SKM-1 (cell line): Measurements from ENCODE around the gene CFAP97.
A peak's percentile ranks its signal among the peaks of the same experiment; 100 is the strongest.
"Not testable (repeated sequence)": the region's sequence is repeated elsewhere in the genome, so short reads cannot be mapped to it uniquely, and the experiment has no call there.

Experiments
- DNase-seq: peaks from one replicate; lab custom pipeline; 2025; ENCODE audit not compliant: unreplicated experiment; lab: John Stamatoyannopoulos, UW

CFAP97 gene

DNA sequence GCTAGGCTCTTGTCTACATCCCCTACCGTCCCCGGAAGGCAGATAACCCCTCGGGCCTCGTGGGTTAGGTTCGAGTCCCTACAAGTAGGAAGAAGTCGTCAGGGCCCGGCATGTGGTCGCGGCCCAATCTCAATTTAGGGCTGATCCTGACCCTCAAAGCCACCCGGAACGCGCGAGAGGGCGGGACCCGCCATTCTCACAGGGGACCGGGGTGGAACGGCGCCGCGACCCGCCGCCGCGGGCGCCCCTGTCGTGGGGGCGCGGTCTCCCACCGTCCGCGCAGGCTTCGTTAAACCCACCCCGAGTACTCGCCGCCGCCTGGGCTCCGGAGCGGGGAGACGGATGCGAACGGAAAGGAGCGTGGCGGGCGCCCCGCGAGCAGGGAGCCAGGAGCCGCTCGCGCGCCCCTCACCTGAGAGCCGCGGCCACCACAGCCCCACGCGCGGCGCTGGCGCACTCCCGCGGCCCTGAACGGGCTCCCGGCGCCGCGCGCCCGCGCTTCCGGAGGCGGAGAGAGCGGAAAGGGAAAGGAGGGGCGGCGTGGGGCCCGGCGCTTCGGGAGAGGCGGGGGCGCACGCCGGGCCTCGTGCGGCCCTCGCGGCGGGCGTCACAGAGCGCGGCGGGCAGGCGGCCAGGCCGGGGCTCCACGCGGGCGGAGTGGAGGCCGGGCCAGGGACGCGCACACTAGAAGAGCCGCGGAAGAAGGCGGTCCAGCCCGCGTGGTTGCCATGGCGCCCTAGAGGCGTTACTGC, at the start of gene CFAP97:
TSS of gene CFAP97 (minus strand) at position 515 of the 752 bp plus-strand sequence. CDS start 12,804 bp downstream, outside the sequence.
- peak; percentile 61 for DNase-seq

- DNase-seq = no peak
Observed at GRCh38 chr4:185249105-185249504, 45.3 kb upstream of the CFAP97 start.

- no peak for DNase-seq
Observed at GRCh38 chr4:185248393-185249039, 44.7 kb upstream of the CFAP97 start.

GRCh38 chr4:185247151-185247550, 43.4 kb upstream of the CFAP97 start:
- no peak for DNase-seq

DNA sequence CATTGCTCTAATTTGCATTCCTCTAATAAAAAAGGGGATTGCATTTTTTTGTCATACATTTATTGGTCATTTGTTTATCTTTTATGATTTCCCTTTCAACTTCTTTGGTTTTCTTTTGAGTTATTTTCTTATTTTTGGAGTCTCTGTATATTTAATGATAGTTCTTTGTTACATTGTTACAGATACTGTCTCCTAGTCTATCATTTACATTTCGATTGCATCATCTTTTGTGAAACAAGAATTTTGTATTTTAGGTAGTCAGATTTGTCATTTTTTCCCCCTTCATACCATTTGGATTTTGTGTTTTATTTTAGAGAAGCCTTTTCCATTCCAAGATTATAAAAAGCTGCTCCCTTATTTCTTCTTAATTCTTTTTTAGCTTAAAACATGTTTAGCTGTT, 42.7 kb upstream of the CFAP97 start:
- no peak for DNase-seq

DNA sequence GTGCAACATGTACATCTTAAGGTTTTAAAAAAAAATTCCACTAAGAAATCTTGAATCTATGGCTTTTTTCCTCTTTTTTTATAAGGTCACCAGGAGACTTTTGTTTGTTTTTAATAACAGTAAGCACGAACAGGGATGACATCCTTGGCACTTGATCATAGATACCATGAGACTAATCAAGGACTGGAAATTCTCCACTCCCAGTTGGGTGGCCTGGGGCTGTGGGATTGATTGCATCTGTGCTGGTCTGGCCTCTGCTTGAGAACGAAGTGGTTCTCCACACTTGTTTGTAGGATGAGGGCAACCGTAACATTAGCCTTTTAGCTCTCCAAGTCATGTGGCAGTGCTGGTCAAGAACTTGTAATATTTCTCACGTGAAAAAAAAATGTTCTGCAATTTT, 41.0 kb upstream of the CFAP97 start:
- no peak for DNase-seq

- DNase-seq = no peak
Observed at GRCh38 chr4:185243879-185244278, 40.1 kb upstream of the CFAP97 start.

- DNase-seq = no peak
Observed at GRCh38 chr4:185242749-185243533, 39.1 kb upstream of the CFAP97 start.

GRCh38 chr4:185240486-185240885, 36.7 kb upstream of the CFAP97 start:
- DNase-seq = not testable (repeated sequence)

DNA sequence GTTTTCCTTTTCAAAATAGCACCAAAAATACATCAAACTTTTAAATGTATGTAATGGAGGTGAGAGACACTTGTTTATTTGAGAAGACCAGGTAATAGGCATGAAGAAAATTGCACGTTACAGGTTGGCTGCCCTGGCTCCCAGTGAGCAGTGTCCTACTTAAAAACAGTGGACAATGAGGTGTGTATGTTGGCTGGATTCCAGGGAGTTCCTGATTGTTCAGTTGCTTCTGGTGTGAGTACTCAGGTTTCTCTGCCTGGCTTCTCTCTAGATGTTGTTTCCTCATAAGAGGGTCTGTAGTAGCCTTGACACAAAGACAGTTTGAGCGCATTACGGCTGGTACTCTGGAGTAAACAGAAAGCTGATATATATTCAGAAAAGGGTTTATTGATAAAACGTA, 35.0 kb upstream of the CFAP97 start:
- DNase-seq = no peak

- DNase-seq = no peak
Observed at GRCh38 chr4:185238215-185238681, 34.4 kb upstream of the CFAP97 start.

DNA sequence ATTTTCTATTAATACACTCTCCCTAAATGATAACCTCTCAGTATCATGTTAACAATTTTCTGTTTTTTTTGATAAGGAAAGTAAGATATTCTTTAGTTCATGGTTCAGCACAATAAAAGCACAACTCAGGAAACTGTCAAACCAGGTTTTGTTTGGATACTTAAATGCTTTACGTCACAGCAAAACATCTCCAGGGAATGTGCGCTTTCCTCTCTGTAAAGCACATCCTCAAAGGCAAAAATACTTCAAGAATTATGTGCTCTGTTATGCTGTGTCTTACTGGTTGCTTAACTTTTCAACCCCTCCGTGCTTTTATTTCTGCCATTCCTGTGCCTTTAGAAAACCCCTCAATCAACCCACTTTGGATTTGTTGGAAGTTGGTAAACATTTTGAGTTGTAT, 33.4 kb upstream of the CFAP97 start:
- DNase-seq = no peak

- DNase-seq = no peak
Observed at GRCh38 chr4:185235843-185236503, 32.2 kb upstream of the CFAP97 start.

DNA sequence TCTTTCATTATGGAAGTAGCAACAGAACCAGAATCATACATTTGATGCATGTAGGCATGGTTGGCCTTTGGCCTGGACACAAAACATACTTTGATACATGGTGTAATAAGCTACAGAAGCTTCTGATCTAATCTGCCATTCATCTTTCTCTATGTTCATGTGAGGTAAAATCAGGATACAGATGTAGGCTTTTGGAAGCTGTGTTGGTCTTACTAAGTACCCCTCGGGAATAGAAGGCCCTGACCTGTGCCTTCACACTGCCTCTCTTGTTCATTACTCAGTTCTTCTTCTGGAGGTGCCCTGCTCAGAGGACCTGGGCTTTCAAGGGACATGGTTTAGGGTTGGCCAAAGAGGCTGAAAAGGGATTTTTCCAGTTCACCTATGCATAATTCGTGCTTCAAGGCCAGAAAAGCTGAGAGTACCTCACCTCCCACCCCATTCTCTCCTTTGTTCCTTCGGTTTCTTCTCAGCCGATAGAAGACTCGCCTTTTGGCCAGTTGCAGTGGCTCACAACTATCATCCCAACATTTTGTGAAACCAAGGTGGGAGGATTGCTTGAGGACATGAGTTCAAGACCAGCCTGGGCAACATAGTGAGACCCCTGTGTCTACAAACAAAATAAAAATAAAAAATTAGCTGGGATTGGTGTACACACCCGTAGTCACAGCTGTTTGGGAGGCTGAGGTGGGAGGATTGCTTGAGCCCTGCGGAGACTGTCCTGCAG, 31.5 kb upstream of the CFAP97 start:
- no peak for DNase-seq

GRCh38 chr4:185232370-185232769, 28.6 kb upstream of the CFAP97 start:
- no peak for DNase-seq

- DNase-seq = no peak
Observed at GRCh38 chr4:185229021-185229818, 25.4 kb upstream of the CFAP97 start.

DNA sequence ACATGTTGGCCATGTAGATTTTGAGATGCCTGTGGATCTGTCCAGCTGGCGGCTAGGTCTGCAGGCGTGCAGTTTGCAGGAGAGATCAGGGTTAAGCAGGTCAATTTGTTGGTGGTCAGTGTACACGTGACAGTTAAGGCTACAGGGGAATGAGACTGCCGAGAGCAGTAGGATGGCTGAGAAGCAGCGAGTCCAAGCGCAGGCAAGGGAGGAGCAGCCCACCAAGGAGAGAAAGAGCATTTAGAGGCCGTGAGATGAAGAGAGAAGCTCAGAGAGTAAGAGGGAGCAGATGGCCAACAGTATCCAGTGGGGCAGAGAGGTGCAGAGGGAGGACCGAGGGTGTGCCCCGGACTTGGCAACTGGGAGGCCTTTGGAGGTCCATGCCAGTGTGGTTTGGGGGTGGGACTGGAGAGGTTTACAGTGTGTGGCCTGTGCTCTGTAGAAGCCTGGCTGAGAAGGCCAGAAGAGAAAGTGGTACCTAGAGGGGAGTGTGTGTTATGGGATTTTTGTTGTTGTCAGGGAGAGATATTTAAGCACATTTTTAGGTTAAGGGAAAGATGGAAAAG, 24.0 kb upstream of the CFAP97 start:
- no peak for DNase-seq

GRCh38 chr4:185227131-185227551, 23.3 kb upstream of the CFAP97 start:
- no peak for DNase-seq

GRCh38 chr4:185225940-185226339, 22.1 kb upstream of the CFAP97 start:
- no peak for DNase-seq
